ENCODE results near the gene THBS2. TPM values are rescaled to one million over a fixed set of nuclear protein-coding genes. Genes with fewer than 3 reads are reported as not detected.
"Not testable (repeated sequence)": the region's sequence is repeated elsewhere in the genome, so short reads cannot be mapped to it uniquely, and the experiment has no call there.

The THBS2 gene
- total RNA-seq, 1 donor, result 519 TPM

DNA sequence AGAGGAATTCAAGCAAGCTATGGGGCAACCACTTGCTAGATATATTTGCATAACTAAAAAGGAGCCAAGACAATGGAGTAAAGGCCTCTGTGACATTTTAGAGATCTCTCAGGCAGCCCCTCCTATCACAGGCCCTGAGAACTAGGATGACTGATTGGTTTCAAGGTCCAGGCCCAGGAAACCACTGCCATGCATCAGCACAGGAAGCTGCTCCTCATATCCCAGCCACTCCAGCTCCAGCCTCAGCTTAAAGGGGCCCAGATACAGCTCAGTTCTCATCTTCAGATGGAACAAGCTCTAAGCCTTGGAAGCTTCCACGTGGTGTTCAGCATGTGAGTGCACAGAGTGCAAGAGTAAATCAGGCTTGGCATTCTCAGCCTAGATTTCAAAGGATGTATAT is 21.1 kb upstream of the THBS2 start:
- TF ChIP-seq, protein P1, sequence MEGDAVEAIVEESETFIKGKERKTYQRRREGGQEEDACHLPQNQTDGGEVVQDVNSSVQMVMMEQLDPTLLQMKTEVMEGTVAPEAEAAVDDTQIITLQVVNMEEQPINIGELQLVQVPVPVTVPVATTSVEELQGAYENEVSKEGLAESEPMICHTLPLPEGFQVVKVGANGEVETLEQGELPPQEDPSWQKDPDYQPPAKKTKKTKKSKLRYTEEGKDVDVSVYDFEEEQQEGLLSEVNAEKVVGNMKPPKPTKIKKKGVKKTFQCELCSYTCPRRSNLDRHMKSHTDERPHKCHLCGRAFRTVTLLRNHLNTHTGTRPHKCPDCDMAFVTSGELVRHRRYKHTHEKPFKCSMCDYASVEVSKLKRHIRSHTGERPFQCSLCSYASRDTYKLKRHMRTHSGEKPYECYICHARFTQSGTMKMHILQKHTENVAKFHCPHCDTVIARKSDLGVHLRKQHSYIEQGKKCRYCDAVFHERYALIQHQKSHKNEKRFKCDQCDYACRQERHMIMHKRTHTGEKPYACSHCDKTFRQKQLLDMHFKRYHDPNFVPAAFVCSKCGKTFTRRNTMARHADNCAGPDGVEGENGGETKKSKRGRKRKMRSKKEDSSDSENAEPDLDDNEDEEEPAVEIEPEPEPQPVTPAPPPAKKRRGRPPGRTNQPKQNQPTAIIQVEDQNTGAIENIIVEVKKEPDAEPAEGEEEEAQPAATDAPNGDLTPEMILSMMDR (IDR thresholded peaks at IDR 0.05; ENCODE audit: insufficient read depth, low read length), result no peak
- no peak overlapping the region for H3K4me3 ChIP-seq (ENCODE audit: low read depth, low read length)
- DNase-seq (ENCODE audit: low read depth), result peak; percentile 37

DNA sequence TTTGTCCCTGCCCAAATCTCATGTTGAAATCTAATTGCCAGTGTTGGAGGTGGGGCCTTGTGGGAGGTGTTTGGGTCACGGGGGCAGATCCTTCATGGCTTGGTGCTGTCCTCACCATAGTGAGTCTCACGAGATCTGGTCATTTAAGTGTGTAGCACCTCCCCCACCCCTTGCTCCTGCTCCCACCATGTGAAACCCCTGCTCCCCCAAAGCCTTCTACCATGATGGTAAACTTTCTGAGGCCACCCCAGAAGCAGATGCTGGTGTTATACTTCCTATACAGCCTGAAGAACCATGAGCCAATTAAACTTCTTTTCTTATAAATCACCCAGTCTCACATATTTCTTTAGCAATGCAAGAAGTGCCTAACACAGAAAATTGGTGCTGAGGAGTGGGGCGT is 19.9 kb upstream of the THBS2 start:
- TF ChIP-seq, protein P1 (IDR thresholded peaks at IDR 0.05; ENCODE audit: insufficient read depth, low read length), result no peak
- H3K4me3 ChIP-seq (ENCODE audit: low read depth, low read length), result no peak overlapping the region
- DNase-seq (ENCODE audit: low read depth), result no peak

DNA sequence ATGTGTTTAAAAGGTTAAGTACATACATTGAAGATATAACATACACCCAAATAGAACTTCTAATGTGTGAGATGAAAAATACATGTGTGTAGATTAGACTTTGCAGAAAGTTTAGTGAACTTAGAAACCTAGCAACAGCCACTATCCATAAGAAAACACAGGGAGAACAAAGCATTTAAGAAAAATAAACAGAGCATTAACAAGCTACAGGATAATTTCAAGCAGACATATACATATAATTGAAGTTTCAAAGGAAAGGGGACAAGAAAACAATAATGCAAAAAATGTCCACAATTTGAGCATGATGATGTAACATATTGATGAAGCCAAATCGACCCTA is 18.2 kb upstream of the THBS2 start:
- no peak overlapping the region for H3K4me3 ChIP-seq (ENCODE audit: low read depth, low read length)
- no peak for DNase-seq (ENCODE audit: low read depth)
- TF ChIP-seq, protein P1 (IDR thresholded peaks at IDR 0.05; ENCODE audit: insufficient read depth, low read length), result no peak

DNA sequence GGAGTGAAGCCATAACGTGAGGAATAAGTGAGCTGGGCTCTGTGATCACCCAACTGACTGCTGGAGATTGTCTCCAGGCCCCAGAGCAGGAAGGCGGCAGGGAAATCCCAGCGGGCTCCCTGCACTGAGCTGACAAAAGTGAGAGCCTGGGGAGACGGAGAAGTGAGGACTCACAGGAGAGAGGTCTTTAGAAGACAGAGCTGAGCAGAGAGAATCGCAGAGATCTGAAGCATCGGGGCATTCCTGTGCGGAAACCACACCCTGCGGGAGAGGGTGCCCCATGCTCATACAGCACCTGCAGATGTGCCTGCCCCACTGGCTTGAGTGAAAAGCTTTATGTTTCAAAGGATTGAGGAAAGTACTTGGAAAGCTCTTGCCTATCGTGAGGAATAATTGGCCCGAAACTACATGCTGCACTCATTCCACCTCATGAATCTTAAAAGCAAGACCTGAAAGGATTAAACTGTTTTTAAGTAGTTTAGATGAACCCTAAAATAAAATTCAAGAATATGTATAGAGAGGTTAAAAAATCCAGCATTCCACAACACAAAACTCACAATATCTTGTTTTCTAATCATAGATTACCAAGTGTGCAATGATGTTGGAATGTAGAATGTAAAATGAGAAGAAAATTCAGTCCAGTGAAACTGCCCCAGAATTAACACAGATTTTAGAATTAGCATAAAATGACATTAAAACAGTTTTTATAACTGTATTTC is 17.7 kb upstream of the THBS2 start:
- DNase-seq (ENCODE audit: low read depth), result peak; percentile 35
- TF ChIP-seq, protein P1 (IDR thresholded peaks at IDR 0.05; ENCODE audit: insufficient read depth, low read length), result no peak
- H3K4me3 ChIP-seq (ENCODE audit: low read depth, low read length), result no peak overlapping the region

DNA sequence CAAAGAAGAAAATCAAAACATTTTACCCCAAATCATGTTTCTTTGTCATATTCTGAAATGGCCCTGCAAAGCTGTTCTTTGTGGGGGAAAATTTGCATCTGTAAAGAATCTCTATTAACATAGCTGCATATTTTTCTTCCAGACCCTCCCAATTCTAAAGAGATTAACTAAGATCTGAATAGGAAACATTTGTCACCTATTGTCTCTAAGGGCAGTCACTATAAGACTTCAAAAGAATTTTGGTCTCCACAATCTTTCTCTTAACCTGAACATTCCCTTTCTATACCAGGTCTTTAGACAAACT is 16.4 kb upstream of the THBS2 start:
- DNase-seq (ENCODE audit: low read depth); H3K4me3 ChIP-seq (ENCODE audit: low read depth, low read length): not testable (repeated sequence)

DNA sequence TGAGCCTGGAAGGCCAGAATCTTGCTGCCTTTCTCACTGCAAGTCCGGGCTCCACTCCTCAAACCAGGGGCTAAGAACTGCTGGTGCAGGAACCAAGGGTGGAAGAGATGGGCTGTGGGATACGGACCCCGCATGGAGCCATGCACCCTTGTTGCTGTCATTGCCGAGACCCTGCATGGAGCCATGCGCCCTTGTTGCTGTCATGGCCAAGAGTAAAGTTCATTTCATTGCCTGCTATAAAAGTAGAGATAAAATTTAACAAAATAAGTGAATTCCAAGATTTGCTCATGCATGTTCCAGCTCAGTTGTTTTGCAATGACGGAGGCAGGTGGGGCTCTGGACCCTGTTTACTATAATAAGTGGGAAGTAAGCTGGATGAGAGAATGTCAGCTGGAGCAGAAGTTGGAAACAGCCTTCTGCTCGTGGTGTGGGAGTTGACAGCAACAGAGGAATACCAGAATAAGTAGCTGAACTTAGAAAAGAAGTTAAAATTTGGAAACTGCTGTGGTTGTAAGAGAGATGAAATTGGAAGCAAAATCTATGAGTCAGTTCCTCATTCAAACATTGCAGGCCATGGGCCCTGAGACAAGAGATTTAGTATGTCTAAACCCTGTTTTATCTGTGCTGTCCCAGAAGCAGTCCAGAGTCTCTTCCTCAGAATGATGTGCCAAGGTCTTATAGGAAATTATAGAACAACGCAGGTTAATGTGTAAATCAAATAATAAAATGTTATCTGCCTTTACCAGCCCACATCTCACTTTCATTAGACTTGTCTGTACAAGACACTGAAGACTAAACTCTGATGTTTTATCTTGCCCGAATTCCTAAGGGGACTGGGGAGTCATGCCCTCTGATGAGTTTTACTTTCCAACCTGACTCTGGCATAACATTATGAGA is 15.8 kb upstream of the THBS2 start:
- TF ChIP-seq, protein P1 (IDR thresholded peaks at IDR 0.05; ENCODE audit: insufficient read depth, low read length), result no peak
- H3K4me3 ChIP-seq (ENCODE audit: low read depth, low read length), result no peak overlapping the region
- DNase-seq (ENCODE audit: low read depth), result peak; percentile 94

DNA sequence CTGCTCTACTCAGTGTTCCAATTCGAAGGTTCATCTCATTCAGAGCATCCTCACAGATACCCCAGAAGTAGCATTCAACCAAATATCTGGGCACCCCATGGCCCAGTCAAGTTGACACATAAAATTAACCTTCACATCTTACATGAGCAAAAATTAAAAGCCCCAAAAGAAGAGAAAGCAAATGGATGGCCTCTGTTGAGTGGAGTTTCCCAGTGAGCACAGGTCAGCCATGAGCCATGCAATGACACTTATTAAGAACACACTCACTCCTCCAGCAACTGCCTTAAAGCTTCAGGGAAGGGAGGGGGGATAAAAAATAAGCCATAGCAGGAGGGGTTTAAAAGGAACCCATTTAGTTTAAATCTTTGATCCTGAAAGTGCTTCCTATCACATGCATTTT is 14.6 kb upstream of the THBS2 start:
- TF ChIP-seq, protein P1 (IDR thresholded peaks at IDR 0.05; ENCODE audit: insufficient read depth, low read length), result no peak
- DNase-seq (ENCODE audit: low read depth), result no peak
- no peak overlapping the region for H3K4me3 ChIP-seq (ENCODE audit: low read depth, low read length)
